NCI-H345 (cell line): Measurements from ENCODE around the gene BUD13.
"Not testable (repeated sequence)": the region's sequence is repeated elsewhere in the genome, so short reads cannot be mapped to it uniquely, and the experiment has no call there.

Source experiments
- DNase-seq: peaks from one replicate; lab custom pipeline; 2025; lab: John Stamatoyannopoulos, UW

BUD13 gene

GRCh38 chr11:116756044-116756443 is 16.7 kb downstream of the BUD13 start:
- DNase-seq: not testable (repeated sequence)

GRCh38 chr11:116750070-116750718 is 22.6 kb downstream of the BUD13 start:
- no peak for DNase-seq

GRCh38 chr11:116742104-116742503 is 30.7 kb downstream of the BUD13 start:
- DNase-seq: no peak

- DNase-seq: no peak
These were observed 32.0 kb downstream of the BUD13 start for GRCh38 chr11:116740741-116741140.

GRCh38 chr11:116738975-116739374 is 33.8 kb downstream of the BUD13 start:
- DNase-seq: no peak

GRCh38 chr11:116736763-116737162 is 36.0 kb downstream of the BUD13 start:
- DNase-seq: no peak

GRCh38 chr11:116733969-116734508 is 38.7 kb downstream of the BUD13 start:
- DNase-seq: no peak

- DNase-seq: no peak
These were observed 39.6 kb downstream of the BUD13 start for GRCh38 chr11:116733043-116733755.

GRCh38 chr11:116732271-116733042 is 40.3 kb downstream of the BUD13 start:
- peak; percentile 60 for DNase-seq

- DNase-seq: no peak
These were observed 41.0 kb downstream of the BUD13 start for GRCh38 chr11:116731821-116732220.

- DNase-seq: no peak
These were observed 41.6 kb downstream of the BUD13 start for GRCh38 chr11:116731097-116731761.

GRCh38 chr11:116730601-116731000 is 42.2 kb downstream of the BUD13 start:
- DNase-seq: no peak

- no peak for DNase-seq
These were observed 42.6 kb downstream of the BUD13 start for GRCh38 chr11:116730241-116730561.

GRCh38 chr11:116729501-116730240 is 43.1 kb downstream of the BUD13 start:
- no peak for DNase-seq

GRCh38 chr11:116727990-116728389 is 44.8 kb downstream of the BUD13 start:
- no peak for DNase-seq

- DNase-seq: no peak
These were observed 47.2 kb downstream of the BUD13 start for GRCh38 chr11:116725434-116726221.

GRCh38 chr11:116724813-116725212 is 48.0 kb downstream of the BUD13 start:
- no peak for DNase-seq

- DNase-seq: no peak
These were observed 49.3 kb downstream of the BUD13 start for GRCh38 chr11:116723511-116723910.

GRCh38 chr11:116721988-116722387 is 50.8 kb downstream of the BUD13 start:
- DNase-seq: no peak

GRCh38 chr11:116720895-116721294 is 51.9 kb downstream of the BUD13 start:
- no peak for DNase-seq
